GM19193 (cell line): ENCODE results near the gene CDX1.

Source experiments
- POLR2A ChIP-seq: IDR thresholded peaks from 4 replicates; pipeline ENCODE4 v1.6.1; 2011; ENCODE audit not compliant: insufficient read depth, insufficient read length; ENCODE audit errors: extremely low read depth

CDX1 gene

GRCh38 chr5:150126921-150127265 lies 39.7 kb upstream of the CDX1 start:
- no peak for TF ChIP-seq POLR2A

GRCh38 chr5:150129454-150129812 lies 37.1 kb upstream of the CDX1 start:
- TF ChIP-seq POLR2A = no peak

GRCh38 chr5:150129813-150130492 lies 36.6 kb upstream of the CDX1 start:
- TF ChIP-seq POLR2A = no peak

- no peak for TF ChIP-seq POLR2A
These were observed 36.1 kb upstream of the CDX1 start for GRCh38 chr5:150130493-150130922.

- TF ChIP-seq POLR2A = no peak
These were observed 35.1 kb upstream of the CDX1 start for GRCh38 chr5:150131461-150131860.

- TF ChIP-seq POLR2A = no peak
These were observed 34.4 kb upstream of the CDX1 start for GRCh38 chr5:150131978-150132694.

- no peak for TF ChIP-seq POLR2A
These were observed 33.8 kb upstream of the CDX1 start for GRCh38 chr5:150132740-150133139.

GRCh38 chr5:150133581-150134197 lies 32.9 kb upstream of the CDX1 start:
- no peak for TF ChIP-seq POLR2A

GRCh38 chr5:150134198-150134588 lies 32.4 kb upstream of the CDX1 start:
- TF ChIP-seq POLR2A = no peak

- no peak for TF ChIP-seq POLR2A
These were observed 30.8 kb upstream of the CDX1 start for GRCh38 chr5:150135557-150136304.

- no peak for TF ChIP-seq POLR2A
These were observed 30.0 kb upstream of the CDX1 start for GRCh38 chr5:150136305-150137167.

- TF ChIP-seq POLR2A = no peak
These were observed 29.2 kb upstream of the CDX1 start for GRCh38 chr5:150137168-150137957.

GRCh38 chr5:150137997-150138396 lies 28.6 kb upstream of the CDX1 start:
- no peak for TF ChIP-seq POLR2A
